GM23338 (cell line): ENCODE results near the gene HMGN3. TPM values are rescaled to one million over a fixed set of nuclear protein-coding genes. Genes with fewer than 3 reads are reported as not detected.

Experiments
- ATAC-seq: fragments of 200-7000 bp; cut with Tn5 transposase; 3 replicates; pipeline ENCODE4 v1.9.1; 2020
- DNase-seq: peaks from one replicate; pipeline ENCODE4 v3.0.0-alpha.2; 2015; ENCODE audit warnings: low spot score
- H2AFZ ChIP-seq: fragments of 200-600 bp; sonication (generic); 2 replicates; pipeline ENCODE4 v1.8.0; 2016; ENCODE audit warnings: antibody characterized with exemption, mild to moderate bottlenecking, moderate library complexity
- H3F3A ChIP-seq: fragments of 200-600 bp; sonication (generic); replicated peaks from 2 replicates; pipeline ENCODE4 v1.8.0; 2017; ENCODE audit warnings: antibody characterized with exemption, mixed run types, low read depth
- H3K27ac ChIP-seq: fragments of 200-600 bp; sonication (generic); 2 replicates; pipeline ENCODE4 v1.6.1; 2016; ENCODE audit warnings: low read depth
- H3K27me3 ChIP-seq: fragments of 200-600 bp; sonication (generic); 2 replicates; pipeline ENCODE4 v1.8.0; 2016; ENCODE audit warnings: mild to moderate bottlenecking, mixed run types, moderate library complexity; ENCODE audit not compliant: insufficient read depth
- H3K36me3 ChIP-seq: fragments of 200-600 bp; sonication (generic); 2 replicates; pipeline ENCODE4 v1.8.0; 2016; ENCODE audit warnings: mild to moderate bottlenecking; ENCODE audit not compliant: insufficient read depth
- H3K4me1 ChIP-seq: fragments of 200-600 bp; sonication (generic); 2 replicates; pipeline ENCODE4 v1.8.0; 2016; ENCODE audit warnings: mild to moderate bottlenecking, moderate library complexity; ENCODE audit not compliant: insufficient read depth
- H3K4me2 ChIP-seq: fragments of 200-600 bp; sonication (generic); 2 replicates; pipeline ENCODE4 v1.7.1; 2017; ENCODE audit warnings: mixed run types
- H3K4me3 ChIP-seq: fragments of 200-600 bp; sonication (generic); 2 replicates; pipeline ENCODE4 v1.6.1; 2016; ENCODE audit warnings: mixed run types
- H3K79me2 ChIP-seq: fragments of 200-600 bp; sonication (generic); replicated peaks from 2 replicates; pipeline ENCODE4 v1.8.0; 2017; ENCODE audit warnings: mild to moderate bottlenecking; ENCODE audit not compliant: insufficient read depth
- H3K9me2 ChIP-seq: fragments of 200-600 bp; sonication (generic); 2 replicates; pipeline ENCODE4 v1.8.0; 2017; ENCODE audit not compliant: insufficient read depth
- H4K20me1 ChIP-seq: fragments of 200-600 bp; sonication (generic); replicated peaks from 2 replicates; pipeline ENCODE4 v1.8.0; 2017; ENCODE audit warnings: mild to moderate bottlenecking; ENCODE audit not compliant: insufficient read depth
- H3K27ac Mint-ChIP-seq: 2 replicates; pipeline ENCODE4 v1.8.0; 2020; ENCODE audit warnings: inconsistent platforms, mild to moderate bottlenecking, moderate library complexity, mixed read lengths
- H3K27me3 Mint-ChIP-seq: 3 replicates; pipeline ENCODE4 v1.8.0; 2022; ENCODE audit warnings: low read depth, mild to moderate bottlenecking, moderate library complexity, mixed read lengths, inconsistent platforms; ENCODE audit not compliant: insufficient read depth, poor library complexity
- H3K36me3 Mint-ChIP-seq: 3 replicates; pipeline ENCODE4 v1.8.0; 2021; ENCODE audit warnings: low read depth, mild to moderate bottlenecking, inconsistent platforms, moderate library complexity, mixed read lengths
- H3K4me1 Mint-ChIP-seq: 3 replicates; pipeline ENCODE4 v1.8.0; 2020; ENCODE audit warnings: mild to moderate bottlenecking, inconsistent platforms, mixed read lengths
- H3K4me3 Mint-ChIP-seq: 3 replicates; pipeline ENCODE4 v1.8.0; 2021; ENCODE audit warnings: moderate library complexity, mild to moderate bottlenecking, inconsistent platforms, mixed read lengths
- H3K9me3 Mint-ChIP-seq: 3 replicates; pipeline ENCODE4 v1.8.0; 2020; ENCODE audit warnings: moderate library complexity, mild to moderate bottlenecking, inconsistent platforms, mixed read lengths
- CREB1 ChIP-seq: fragments of 250-450 bp; sonication (Bioruptor Pico); IDR thresholded peaks from 2 replicates; pipeline ENCODE4 v1.5.0; 2020; ENCODE audit warnings: low read depth, mild to moderate bottlenecking, moderate library complexity
- CTCF ChIP-seq, 2 experiments: fragments of 200-600 bp in 1 of 2; sonication (generic) in 1 of 2; conservative IDR thresholded peaks; 2 replicates each; pipeline versions ENCODE4 v1.5.1 to v1.6.1; 2016 to 2017; ENCODE audit warnings: antibody characterized with exemption in 2 of 2, low read depth in 2 of 2, mild to moderate bottlenecking in 2 of 2, moderate library complexity in 1 of 2
- EZH2 ChIP-seq: fragments of 200-600 bp; sonication (generic); IDR thresholded peaks from one replicate; pipeline ENCODE4 v1.8.0; 2017; ENCODE audit warnings: antibody characterized with exemption, mild to moderate bottlenecking, low read depth; ENCODE audit not compliant: unreplicated experiment
- EZH2phosphoT487 ChIP-seq: fragments of 200-600 bp; sonication (generic); IDR thresholded peaks from one replicate; pipeline ENCODE4 v1.8.1; 2018; ENCODE audit warnings: antibody characterized with exemption; ENCODE audit not compliant: unreplicated experiment
- JUNB ChIP-seq: IDR thresholded peaks from one replicate; pipeline ENCODE4 v1.6.1; 2016; ENCODE audit warnings: antibody characterized with exemption; ENCODE audit not compliant: unreplicated experiment
- NANOG ChIP-seq: IDR thresholded peaks from 2 replicates; pipeline ENCODE4 v1.6.1; 2016; ENCODE audit warnings: antibody characterized with exemption, borderline replicate concordance
- POLR2AphosphoS5 ChIP-seq: IDR thresholded peaks from 2 replicates; pipeline ENCODE4 v1.6.1; 2016; ENCODE audit warnings: antibody characterized with exemption, low read depth
- STAT1 ChIP-seq: IDR thresholded peaks from one replicate; pipeline ENCODE4 v1.6.1; 2016; ENCODE audit warnings: antibody characterized with exemption; ENCODE audit not compliant: unreplicated experiment
- ZNF114 ChIP-seq: fragments of 250-450 bp; sonication (Bioruptor Pico); IDR thresholded peaks from 2 replicates; pipeline ENCODE4 v1.5.0; 2020; ENCODE audit warnings: mild to moderate bottlenecking, moderate library complexity
- ZNF331 ChIP-seq: fragments of 250-450 bp; sonication (Bioruptor Pico); IDR thresholded peaks from 2 replicates; pipeline ENCODE4 v1.5.0; 2020; ENCODE audit warnings: low read depth, mild to moderate bottlenecking, moderate library complexity
- polyA plus RNA-seq: library from polyadenylated mRNA; unstranded; fragments of >200 nt; fragmentation: Nextera tagmentation; extraction: Ambion mirVana; gene quantifications from 2 replicates; pipeline ENCODE4 v1.2.1, GENCODE V29; 2016
- total RNA-seq: library from RNA; depleted of rRNA; stranded (reverse); fragments of >200 nt; shearing (Covaris generic); gene quantifications from 2 replicates; pipeline ENCODE4 v1.2.3, GENCODE V29; 2014
- TF ChIP-seq, protein P1 (sequence below): IDR thresholded peaks from one replicate; pipeline ENCODE4 v1.6.1; 2018; ENCODE audit warnings: antibody characterized with exemption; ENCODE audit not compliant: unreplicated experiment
- TF ChIP-seq, protein P2 (sequence below): IDR thresholded peaks from 2 replicates; pipeline ENCODE4 v1.6.1; 2016; ENCODE audit warnings: antibody characterized with exemption
- TF ChIP-seq, protein P3 (sequence below): fragments of 250-450 bp; sonication (Bioruptor Pico); IDR thresholded peaks from 2 replicates; pipeline ENCODE4 v1.5.0; 2020; ENCODE audit warnings: mild to moderate bottlenecking, moderate library complexity

Gene HMGN3
- total and polyA plus RNA-seq, 2 experiments from 2014 or later, result 166 to 956 TPM

- Mint-ChIP-seq H3K9me3 (no peaks in the 10 kb centered on the region), H3K27me3 (no peaks in the 10 kb centered on the region), H3K27ac (no peak overlapping the region), H3K4me1 (peaks cover 16% of the 10 kb centered on the region), H3K36me3 (peaks cover 17% of the 10 kb centered on the region; the same call in 2 of the 3 replicates), H3K4me3 (no peak overlapping the region)
- Histone ChIP-seq H3K27ac (no peak overlapping the region), H3K4me1 (peaks cover 5% of the 10 kb centered on the region), H3K9me2 (no peaks in the 10 kb centered on the region), H4K20me1 (peaks cover 19% of the 10 kb centered on the region), H3K4me2 (no peak overlapping the region), H3K4me3 (no peak overlapping the region), H3F3A (no peaks in the 10 kb centered on the region), H2AFZ (no peak overlapping the region), H3K36me3 (no peaks in the 10 kb centered on the region), H3K79me2 (peaks cover 100% of the 10 kb centered on the region), H3K27me3 (no peaks in the 10 kb centered on the region)
- DNase-seq (no peak), ATAC-seq (no peak)
- no peak for TF ChIP-seq POLR2AphosphoS5
- no peak for TF ChIP-seq NANOG
- no peak for TF ChIP-seq JUNB
- no peak for TF ChIP-seq CREB1
- TF ChIP-seq EZH2phosphoT487, result no peak
- TF ChIP-seq, protein P1, sequence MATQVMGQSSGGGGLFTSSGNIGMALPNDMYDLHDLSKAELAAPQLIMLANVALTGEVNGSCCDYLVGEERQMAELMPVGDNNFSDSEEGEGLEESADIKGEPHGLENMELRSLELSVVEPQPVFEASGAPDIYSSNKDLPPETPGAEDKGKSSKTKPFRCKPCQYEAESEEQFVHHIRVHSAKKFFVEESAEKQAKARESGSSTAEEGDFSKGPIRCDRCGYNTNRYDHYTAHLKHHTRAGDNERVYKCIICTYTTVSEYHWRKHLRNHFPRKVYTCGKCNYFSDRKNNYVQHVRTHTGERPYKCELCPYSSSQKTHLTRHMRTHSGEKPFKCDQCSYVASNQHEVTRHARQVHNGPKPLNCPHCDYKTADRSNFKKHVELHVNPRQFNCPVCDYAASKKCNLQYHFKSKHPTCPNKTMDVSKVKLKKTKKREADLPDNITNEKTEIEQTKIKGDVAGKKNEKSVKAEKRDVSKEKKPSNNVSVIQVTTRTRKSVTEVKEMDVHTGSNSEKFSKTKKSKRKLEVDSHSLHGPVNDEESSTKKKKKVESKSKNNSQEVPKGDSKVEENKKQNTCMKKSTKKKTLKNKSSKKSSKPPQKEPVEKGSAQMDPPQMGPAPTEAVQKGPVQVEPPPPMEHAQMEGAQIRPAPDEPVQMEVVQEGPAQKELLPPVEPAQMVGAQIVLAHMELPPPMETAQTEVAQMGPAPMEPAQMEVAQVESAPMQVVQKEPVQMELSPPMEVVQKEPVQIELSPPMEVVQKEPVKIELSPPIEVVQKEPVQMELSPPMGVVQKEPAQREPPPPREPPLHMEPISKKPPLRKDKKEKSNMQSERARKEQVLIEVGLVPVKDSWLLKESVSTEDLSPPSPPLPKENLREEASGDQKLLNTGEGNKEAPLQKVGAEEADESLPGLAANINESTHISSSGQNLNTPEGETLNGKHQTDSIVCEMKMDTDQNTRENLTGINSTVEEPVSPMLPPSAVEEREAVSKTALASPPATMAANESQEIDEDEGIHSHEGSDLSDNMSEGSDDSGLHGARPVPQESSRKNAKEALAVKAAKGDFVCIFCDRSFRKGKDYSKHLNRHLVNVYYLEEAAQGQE, result no peak
- no peak for TF ChIP-seq STAT1
- TF ChIP-seq, protein P2, sequence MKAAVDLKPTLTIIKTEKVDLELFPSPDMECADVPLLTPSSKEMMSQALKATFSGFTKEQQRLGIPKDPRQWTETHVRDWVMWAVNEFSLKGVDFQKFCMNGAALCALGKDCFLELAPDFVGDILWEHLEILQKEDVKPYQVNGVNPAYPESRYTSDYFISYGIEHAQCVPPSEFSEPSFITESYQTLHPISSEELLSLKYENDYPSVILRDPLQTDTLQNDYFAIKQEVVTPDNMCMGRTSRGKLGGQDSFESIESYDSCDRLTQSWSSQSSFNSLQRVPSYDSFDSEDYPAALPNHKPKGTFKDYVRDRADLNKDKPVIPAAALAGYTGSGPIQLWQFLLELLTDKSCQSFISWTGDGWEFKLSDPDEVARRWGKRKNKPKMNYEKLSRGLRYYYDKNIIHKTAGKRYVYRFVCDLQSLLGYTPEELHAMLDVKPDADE, result no peak
- no peak for TF ChIP-seq ZNF114 (CRISPR knock-in tag)
- no peak for TF ChIP-seq EZH2
- no peak for TF ChIP-seq CTCF (conservative IDR thresholded peaks at IDR 0.05; ENCODE audit: low read depth in 2 of 2)
- TF ChIP-seq, protein P3, sequence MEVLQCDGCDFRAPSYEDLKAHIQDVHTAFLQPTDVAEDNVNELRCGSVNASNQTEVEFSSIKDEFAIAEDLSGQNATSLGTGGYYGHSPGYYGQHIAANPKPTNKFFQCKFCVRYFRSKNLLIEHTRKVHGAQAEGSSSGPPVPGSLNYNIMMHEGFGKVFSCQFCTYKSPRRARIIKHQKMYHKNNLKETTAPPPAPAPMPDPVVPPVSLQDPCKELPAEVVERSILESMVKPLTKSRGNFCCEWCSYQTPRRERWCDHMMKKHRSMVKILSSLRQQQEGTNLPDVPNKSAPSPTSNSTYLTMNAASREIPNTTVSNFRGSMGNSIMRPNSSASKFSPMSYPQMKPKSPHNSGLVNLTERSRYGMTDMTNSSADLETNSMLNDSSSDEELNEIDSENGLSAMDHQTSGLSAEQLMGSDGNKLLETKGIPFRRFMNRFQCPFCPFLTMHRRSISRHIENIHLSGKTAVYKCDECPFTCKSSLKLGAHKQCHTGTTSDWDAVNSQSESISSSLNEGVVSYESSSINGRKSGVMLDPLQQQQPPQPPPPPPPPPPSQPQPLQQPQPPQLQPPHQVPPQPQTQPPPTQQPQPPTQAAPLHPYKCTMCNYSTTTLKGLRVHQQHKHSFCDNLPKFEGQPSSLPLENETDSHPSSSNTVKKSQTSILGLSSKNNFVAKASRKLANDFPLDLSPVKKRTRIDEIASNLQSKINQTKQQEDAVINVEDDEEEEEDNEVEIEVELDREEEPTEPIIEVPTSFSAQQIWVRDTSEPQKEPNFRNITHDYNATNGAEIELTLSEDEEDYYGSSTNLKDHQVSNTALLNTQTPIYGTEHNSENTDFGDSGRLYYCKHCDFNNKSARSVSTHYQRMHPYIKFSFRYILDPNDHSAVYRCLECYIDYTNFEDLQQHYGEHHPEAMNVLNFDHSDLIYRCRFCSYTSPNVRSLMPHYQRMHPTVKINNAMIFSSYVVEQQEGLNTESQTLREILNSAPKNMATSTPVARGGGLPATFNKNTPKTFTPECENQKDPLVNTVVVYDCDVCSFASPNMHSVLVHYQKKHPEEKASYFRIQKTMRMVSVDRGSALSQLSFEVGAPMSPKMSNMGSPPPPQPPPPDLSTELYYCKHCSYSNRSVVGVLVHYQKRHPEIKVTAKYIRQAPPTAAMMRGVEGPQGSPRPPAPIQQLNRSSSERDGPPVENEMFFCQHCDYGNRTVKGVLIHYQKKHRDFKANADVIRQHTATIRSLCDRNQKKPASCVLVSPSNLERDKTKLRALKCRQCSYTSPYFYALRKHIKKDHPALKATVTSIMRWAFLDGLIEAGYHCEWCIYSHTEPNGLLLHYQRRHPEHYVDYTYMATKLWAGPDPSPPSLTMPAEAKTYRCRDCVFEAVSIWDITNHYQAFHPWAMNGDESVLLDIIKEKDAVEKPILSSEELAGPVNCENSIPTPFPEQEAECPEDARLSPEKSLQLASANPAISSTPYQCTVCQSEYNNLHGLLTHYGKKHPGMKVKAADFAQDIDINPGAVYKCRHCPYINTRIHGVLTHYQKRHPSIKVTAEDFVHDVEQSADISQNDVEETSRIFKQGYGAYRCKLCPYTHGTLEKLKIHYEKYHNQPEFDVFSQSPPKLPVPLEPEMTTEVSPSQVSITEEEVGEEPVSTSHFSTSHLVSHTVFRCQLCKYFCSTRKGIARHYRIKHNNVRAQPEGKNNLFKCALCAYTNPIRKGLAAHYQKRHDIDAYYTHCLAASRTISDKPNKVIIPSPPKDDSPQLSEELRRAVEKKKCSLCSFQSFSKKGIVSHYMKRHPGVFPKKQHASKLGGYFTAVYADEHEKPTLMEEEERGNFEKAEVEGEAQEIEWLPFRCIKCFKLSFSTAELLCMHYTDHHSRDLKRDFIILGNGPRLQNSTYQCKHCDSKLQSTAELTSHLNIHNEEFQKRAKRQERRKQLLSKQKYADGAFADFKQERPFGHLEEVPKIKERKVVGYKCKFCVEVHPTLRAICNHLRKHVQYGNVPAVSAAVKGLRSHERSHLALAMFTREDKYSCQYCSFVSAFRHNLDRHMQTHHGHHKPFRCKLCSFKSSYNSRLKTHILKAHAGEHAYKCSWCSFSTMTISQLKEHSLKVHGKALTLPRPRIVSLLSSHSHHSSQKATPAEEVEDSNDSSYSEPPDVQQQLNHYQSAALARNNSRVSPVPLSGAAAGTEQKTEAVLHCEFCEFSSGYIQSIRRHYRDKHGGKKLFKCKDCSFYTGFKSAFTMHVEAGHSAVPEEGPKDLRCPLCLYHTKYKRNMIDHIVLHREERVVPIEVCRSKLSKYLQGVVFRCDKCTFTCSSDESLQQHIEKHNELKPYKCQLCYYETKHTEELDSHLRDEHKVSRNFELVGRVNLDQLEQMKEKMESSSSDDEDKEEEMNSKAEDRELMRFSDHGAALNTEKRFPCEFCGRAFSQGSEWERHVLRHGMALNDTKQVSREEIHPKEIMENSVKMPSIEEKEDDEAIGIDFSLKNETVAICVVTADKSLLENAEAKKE (CRISPR knock-in tag), result no peak
- TF ChIP-seq ZNF331 (CRISPR knock-in tag), result no peak
These were observed 10.7 kb downstream of the HMGN3 start for GRCh38 chr6:79223611-79224404.
